Trophoblast cell (in vitro differentiated cells and primary cell): Measurements from ENCODE around the gene GASK1B.

Experiments used
- DNase-seq, 2 donors: peaks; one replicate each; pipeline ENCODE4 v3.0.0-alpha.2; 2016
- H2AFZ ChIP-seq: 2 replicates; pipeline ENCODE4 v1.6.1; 2013; ENCODE audit warnings: low read length, moderate library complexity, mild to moderate bottlenecking; ENCODE audit not compliant: insufficient read depth, poor library complexity
- H2AK5ac ChIP-seq: 2 replicates; pipeline ENCODE4 v1.6.1; 2013; ENCODE audit warnings: mild to moderate bottlenecking, low read length
- H2BK120ac ChIP-seq: 2 replicates; pipeline ENCODE4 v1.6.1; 2013; ENCODE audit warnings: low read length, mild to moderate bottlenecking, moderate library complexity; ENCODE audit not compliant: insufficient read depth, poor library complexity
- H2BK12ac ChIP-seq: 2 replicates; pipeline ENCODE4 v1.6.1; 2013; ENCODE audit warnings: mild to moderate bottlenecking, low read length, moderate library complexity
- H2BK5ac ChIP-seq: 2 replicates; pipeline ENCODE4 v1.6.1; 2013; ENCODE audit warnings: low read length, low read depth, moderate library complexity, mild to moderate bottlenecking; ENCODE audit not compliant: poor library complexity
- H3K14ac ChIP-seq: 2 replicates; pipeline ENCODE4 v1.6.1; 2013; ENCODE audit warnings: mild to moderate bottlenecking, low read length
- H3K18ac ChIP-seq: 2 replicates; pipeline ENCODE4 v1.6.1; 2013; ENCODE audit warnings: mild to moderate bottlenecking, low read length
- H3K23ac ChIP-seq: 2 replicates; pipeline ENCODE4 v1.6.1; 2013; ENCODE audit warnings: low read length
- H3K27ac ChIP-seq: 2 replicates; pipeline ENCODE4 v1.5.1; 2013; ENCODE audit warnings: low read depth, mild to moderate bottlenecking, inconsistent platforms, low read length, moderate library complexity
- H3K27me3 ChIP-seq: 2 replicates; pipeline ENCODE4 v1.6.1; 2013; ENCODE audit warnings: inconsistent platforms, mild to moderate bottlenecking, low read length, moderate library complexity; ENCODE audit not compliant: insufficient read depth
- H3K36me3 ChIP-seq, 2 experiments: 1 replicate in 1 of 2; 2 replicates in 1 of 2; pipeline ENCODE4 v1.6.1; 2013; ENCODE audit warnings: low read length in 2 of 2, mild to moderate bottlenecking in 2 of 2, moderate library complexity in 1 of 2; ENCODE audit not compliant: insufficient read depth in 2 of 2, control insufficient read depth in 1 of 2
- H3K4ac ChIP-seq: 2 replicates; pipeline ENCODE4 v1.6.1; 2013; ENCODE audit warnings: low read depth, mild to moderate bottlenecking, low read length, moderate library complexity
- H3K4me1 ChIP-seq, 2 experiments: 1 replicate in 1 of 2; 2 replicates in 1 of 2; pipeline ENCODE4 v1.6.1; 2013; ENCODE audit warnings: low read length in 2 of 2, mild to moderate bottlenecking in 2 of 2, moderate library complexity in 1 of 2; ENCODE audit not compliant: insufficient read depth in 2 of 2, control insufficient read depth in 1 of 2
- H3K4me2 ChIP-seq: 2 replicates; pipeline ENCODE4 v1.6.1; 2013; ENCODE audit warnings: inconsistent platforms, mild to moderate bottlenecking, low read length, moderate library complexity
- H3K4me3 ChIP-seq: 2 replicates; pipeline ENCODE4 v1.5.1; 2013; ENCODE audit warnings: mild to moderate bottlenecking, low read depth, low read length, inconsistent platforms
- H3K79me1 ChIP-seq: one replicate; pipeline ENCODE4 v1.6.1; 2013; ENCODE audit warnings: low read length
- H3K79me2 ChIP-seq: 2 replicates; pipeline ENCODE4 v1.6.1; 2013; ENCODE audit warnings: low read length, mild to moderate bottlenecking; ENCODE audit not compliant: control insufficient read depth, insufficient read depth, poor library complexity
- H3K9ac ChIP-seq: 2 replicates; pipeline ENCODE4 v1.6.1; 2013; ENCODE audit warnings: mild to moderate bottlenecking, low read length
- H3K9me3 ChIP-seq: 2 replicates; pipeline ENCODE4 v1.6.1; 2013; ENCODE audit warnings: low read depth, mild to moderate bottlenecking, control low read depth, inconsistent platforms, low read length; ENCODE audit not compliant: insufficient read depth
- H4K12ac ChIP-seq: 2 replicates; pipeline ENCODE4 v1.6.1; 2013; ENCODE audit warnings: low read depth, mild to moderate bottlenecking, low read length, moderate library complexity
- H4K8ac ChIP-seq: 2 replicates; pipeline ENCODE4 v1.6.1; 2013; ENCODE audit warnings: low read depth, mild to moderate bottlenecking, low read length, moderate library complexity
- H4K91ac ChIP-seq: one replicate; pipeline ENCODE4 v1.6.1; 2013; ENCODE audit warnings: low read depth, mild to moderate bottlenecking, low read length, moderate library complexity
- WGBS: extraction: QIAGEN DNeasy Blood & Tissue Kit; methylation state at CpG from one replicate; pipeline ENCODE4 v1.1.7; 2013; ENCODE audit warnings: missing lambda C conversion rate; ENCODE audit not compliant: insufficient read length, insufficient coverage; ENCODE audit errors: extremely low coverage; 5-methylcytosine and 5-hydroxymethylcytosine counted together

GASK1B gene

DNA sequence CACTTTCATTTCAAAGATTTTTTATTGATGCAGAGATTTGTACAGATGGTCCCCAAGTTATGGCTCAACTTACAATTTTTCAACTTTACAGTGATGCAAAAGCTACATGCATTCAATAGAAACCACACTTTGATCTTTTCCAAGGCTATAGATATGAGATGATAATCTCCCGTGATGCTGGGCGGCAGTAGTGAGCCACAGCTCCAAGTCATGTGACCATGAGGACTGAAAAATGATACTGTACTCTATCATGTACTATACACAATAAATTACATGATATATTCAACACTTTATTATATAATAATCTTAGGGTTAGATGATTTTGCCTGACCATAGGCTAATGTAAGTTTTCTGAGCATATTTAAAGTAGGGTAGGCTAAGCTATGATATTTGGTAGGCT, 14.0 kb upstream of the GASK1B start:
- Histone ChIP-seq H3K79me2 (no peaks in the 10 kb centered on the region), H2BK5ac (no peak overlapping the region), H3K4me2 (no peak overlapping the region), H4K8ac (no peak overlapping the region), H3K27ac (no peak overlapping the region), H3K27me3 (no peaks in the 10 kb centered on the region), H3K4me1 (peaks cover 0 to 3% of the 10 kb centered on the region in 2 experiments), H3K4me3 (no peak overlapping the region), H4K12ac (no peak overlapping the region), H2BK12ac (no peak overlapping the region), H3K14ac (no peak overlapping the region), H3K23ac (no peak overlapping the region), H3K4ac (no peak overlapping the region), H3K18ac (no peak overlapping the region), H3K36me3 (no peaks in the 10 kb centered on the region), H2AFZ (no peak overlapping the region), H3K9ac (no peak overlapping the region), H3K79me1 (peaks cover 3% of the 10 kb centered on the region), H3K9me3 (no peaks in the 10 kb centered on the region), H2AK5ac (no peak overlapping the region), H4K91ac (no peak overlapping the region), H2BK120ac (no peak overlapping the region)
- no CpG with 5 or more reads among the region's 2 CpGs for WGBS
- no peak for DNase-seq

GRCh38 chr4:158182736-158183135, 9.9 kb upstream of the GASK1B start:
- Histone ChIP-seq H3K14ac (no peak overlapping the region), H4K91ac (no peak overlapping the region), H2BK5ac (no peak overlapping the region), H3K23ac (no peak overlapping the region), H3K4ac (no peak overlapping the region), H2BK12ac (peak overlapping the region; percentile 15), H2AFZ (no peak overlapping the region), H3K4me2 (no peak overlapping the region), H3K27me3 (no peaks in the 10 kb centered on the region), H2BK120ac (no peak overlapping the region), H3K9ac (no peak overlapping the region), H4K12ac (no peak overlapping the region), H2AK5ac (no peak overlapping the region), H3K27ac (no peak overlapping the region), H3K79me2 (no peaks in the 10 kb centered on the region), H3K79me1 (peaks cover 3% of the 10 kb centered on the region), H4K8ac (no peak overlapping the region), H3K4me1 (peaks cover 0 to 3% of the 10 kb centered on the region in 2 experiments), H3K36me3 (no peaks in the 10 kb centered on the region), H3K4me3 (no peak overlapping the region), H3K18ac (no peak overlapping the region), H3K9me3 (no peaks in the 10 kb centered on the region)
- DNase-seq, result peak in 1 of 2 donors; percentile 43
- WGBS, result no CpG with 5 or more reads among the region's 15 CpGs

DNA sequence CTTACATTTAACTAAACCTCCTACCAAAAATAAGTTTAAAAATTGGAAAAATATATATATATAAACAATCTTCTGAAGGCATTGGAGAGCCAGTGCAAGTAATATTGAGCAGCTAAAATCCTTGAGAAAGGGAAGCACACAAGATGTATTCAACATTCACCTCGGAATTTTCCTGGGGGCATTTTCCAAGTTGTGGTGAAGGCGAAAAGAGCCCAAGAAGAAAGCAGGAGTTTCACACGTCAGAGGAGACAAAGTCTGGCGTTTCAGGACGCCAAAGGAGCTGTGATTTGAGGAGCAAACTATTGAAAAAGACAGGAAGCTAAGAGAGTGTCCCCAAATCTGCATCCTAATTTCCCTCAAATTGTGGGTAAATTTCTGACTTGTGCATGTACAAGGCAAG, 9.1 kb upstream of the GASK1B start:
- no peak overlapping the region for H3K23ac ChIP-seq
- H2BK5ac ChIP-seq, result no peak overlapping the region
- no CpG with 5 or more reads among the region's 5 CpGs for WGBS
- H2AFZ ChIP-seq, result no peak overlapping the region
- H3K79me1 ChIP-seq, result peaks cover 3% of the 10 kb centered on the region
- no peaks in the 10 kb centered on the region for H3K36me3 ChIP-seq
- no peak for DNase-seq
- H3K14ac ChIP-seq, result no peak overlapping the region
- H3K4me1 ChIP-seq, result peaks cover 0 to 4% of the 10 kb centered on the region in 2 experiments
- H4K91ac ChIP-seq, result no peak overlapping the region
- H3K4me2 ChIP-seq, result peak overlapping the region; percentile 33
- no peak overlapping the region for H2AK5ac ChIP-seq
- no peak overlapping the region for H4K8ac ChIP-seq
- no peaks in the 10 kb centered on the region for H3K79me2 ChIP-seq
- H3K27ac ChIP-seq, result no peak overlapping the region
- H3K4ac ChIP-seq, result no peak overlapping the region
- no peak overlapping the region for H2BK12ac ChIP-seq
- no peak overlapping the region for H4K12ac ChIP-seq
- no peak overlapping the region for H2BK120ac ChIP-seq
- H3K9ac ChIP-seq, result no peak overlapping the region
- no peaks in the 10 kb centered on the region for H3K27me3 ChIP-seq
- no peak overlapping the region for H3K4me3 ChIP-seq
- H3K18ac ChIP-seq, result no peak overlapping the region
- no peaks in the 10 kb centered on the region for H3K9me3 ChIP-seq

GRCh38 chr4:158179465-158179864, 6.6 kb upstream of the GASK1B start:
- Histone ChIP-seq H4K8ac (no peak overlapping the region), H4K12ac (no peak overlapping the region), H2BK5ac (no peak overlapping the region), H3K23ac (no peak overlapping the region), H2BK12ac (no peak overlapping the region), H3K4me1 (peaks cover 3 to 10% of the 10 kb centered on the region in 2 experiments), H2AK5ac (no peak overlapping the region), H4K91ac (no peak overlapping the region), H3K4me2 (no peak overlapping the region), H3K36me3 (no peaks in the 10 kb centered on the region), H3K79me2 (no peaks in the 10 kb centered on the region), H3K9me3 (no peaks in the 10 kb centered on the region), H3K14ac (no peak overlapping the region), H3K4ac (no peak overlapping the region), H3K27me3 (no peaks in the 10 kb centered on the region), H3K79me1 (peaks cover 3% of the 10 kb centered on the region), H2AFZ (no peak overlapping the region), H3K18ac (no peak overlapping the region), H3K4me3 (no peak overlapping the region), H3K27ac (no peak overlapping the region), H3K9ac (no peak overlapping the region), H2BK120ac (no peak overlapping the region)
- WGBS, result no CpG with 5 or more reads among the region's 3 CpGs
- no peak for DNase-seq
